Right ventricle myocardium inferior (tissue), 1 donor: ENCODE measurements around the gene REPS1. TPM values are rescaled to one million over a fixed set of nuclear protein-coding genes. Genes with fewer than 3 reads are reported as not detected.
"Not testable (repeated sequence)": the region's sequence is repeated elsewhere in the genome, so short reads cannot be mapped to it uniquely, and the experiment has no call there.

Source experiments
- ATAC-seq: fragments of 200-7000 bp; cut with Tn5 transposase; one replicate; pipeline ENCODE4 v1.9.1; 2020; ENCODE audit warnings: mild to moderate bottlenecking, moderate library complexity
- DNase-seq: peaks from one replicate; pipeline ENCODE4 v3.0.0; 2021; ENCODE audit errors: missing footprints
- intact Hi-C: fragments of 100-400 bp; cut with DNase I; formaldehyde crosslinking; loops from one replicate; pipeline ENCODE4 v1.11.0; 2022
- long read RNA-seq: library from polyadenylated mRNA; unstranded; transcript quantifications from one replicate; pipeline ENCODE4 v2.0.0, GENCODE V29; 2021
- total RNA-seq: library from RNA; stranded (reverse); fragmentation: NEBNext Ultra II Directional; extraction: Animal tissue kit (Norgen Biotek cat#: 25700); gene quantifications from one replicate; pipeline ENCODE4 v1.2.1, GENCODE V29; 2021
- donor health status: DM: no; HTN: yes; CAD: no; lungs with severe emphysema.

REPS1 gene
- total RNA-seq = 31.1 TPM
- long read RNA-seq, full-length matches to known transcripts = 28 of 41 reads
- long read RNA-seq, partial matches to known transcripts = 6 of 41 reads
- long read RNA-seq, other reads (novel, unspliced or antisense) = 7 of 41 reads

- DNase-seq (peak; percentile 97), ATAC-seq (peak; percentile 96)
- intact Hi-C loops = loop anchor here (1.0 to 5.0 kb wide), 2 partner anchors 39 to 172 kb away; partner anchors contain the start of gene ABRACL
Observed at GRCh38 chr6:138987643-138988468, at the start of gene REPS1. TSS of gene REPS1 (minus strand) at chr6:138988253. CDS start at chr6:138987682, 571 bp downstream.

GRCh38 chr6:139037490-139037889 is 49.4 kb upstream of the REPS1 start:
- DNase-seq = no peak
- intact Hi-C loops = no loop called here
- ATAC-seq = no peak

- intact Hi-C loops = no loop called here
- DNase-seq = no peak
Observed at GRCh38 chr6:139030228-139030963, 42.3 kb upstream of the REPS1 start.

GRCh38 chr6:139029470-139030227 is 41.6 kb upstream of the REPS1 start:
- DNase-seq (peak; percentile 82), ATAC-seq (peak; percentile 70)
- intact Hi-C loops = loop anchor here (5.0 to 10.0 kb wide), 2 partner anchors 42 to 85 kb away; partner anchors contain the start of gene REPS1

More at GRCh38 chr6:139030228-139030963, 42.3 kb upstream of the REPS1 start:
- no peak for ATAC-seq

GRCh38 chr6:139028658-139029469 is 40.8 kb upstream of the REPS1 start, which contains the start of gene ABRACL:
TSS of gene ABRACL (plus strand) at chr6:139028745. CDS start at chr6:139034161, 5,416 bp downstream.
- intact Hi-C loops = loop anchor here (5.0 to 10.0 kb wide), 2 partner anchors 42 to 86 kb away; partner anchors contain the start of gene REPS1
- ATAC-seq (peak; percentile 79), DNase-seq (peak; percentile 83)

GRCh38 chr6:139028215-139028657 is 40.2 kb upstream of the REPS1 start:
- ATAC-seq (no peak), DNase-seq (no peak)
- intact Hi-C loops = loop anchor here (5.0 to 10.0 kb wide), 2 partner anchors 41 to 87 kb away; partner anchors contain the start of gene REPS1

GRCh38 chr6:139027620-139028182 is 39.6 kb upstream of the REPS1 start:
- DNase-seq (no peak), ATAC-seq (no peak)
- intact Hi-C loops = loop anchor here (5.0 to 10.0 kb wide), 2 partner anchors 40 to 87 kb away; partner anchors contain the start of gene REPS1

- ATAC-seq, DNase-seq: not testable (repeated sequence)
- intact Hi-C loops = loop anchor here (5.0 to 10.0 kb wide), 2 partner anchors 38 to 89 kb away; partner anchors contain the start of gene REPS1
Observed at GRCh38 chr6:139025416-139025815, 37.4 kb upstream of the REPS1 start.

GRCh38 chr6:139020689-139021088 is 32.6 kb upstream of the REPS1 start:
- intact Hi-C loops = loop anchor here (10.0 kb wide), 1 partner anchor 94 kb away; no protein-coding TSS in a partner anchor
- no peak for DNase-seq
- ATAC-seq = no peak

GRCh38 chr6:139019722-139020121 is 31.7 kb upstream of the REPS1 start:
- ATAC-seq (no peak), DNase-seq (no peak)
- intact Hi-C loops = loop anchor here (10.0 kb wide), 1 partner anchor 95 kb away; no protein-coding TSS in a partner anchor

GRCh38 chr6:139017227-139017626 is 29.2 kb upstream of the REPS1 start:
- ATAC-seq (peak; percentile 57), DNase-seq (no peak)
- intact Hi-C loops = no loop called here

GRCh38 chr6:139016337-139017213 is 28.5 kb upstream of the REPS1 start:
- intact Hi-C loops = no loop called here
- DNase-seq (no peak), ATAC-seq (peak; percentile 51)

GRCh38 chr6:139014945-139015344 is 26.9 kb upstream of the REPS1 start:
- intact Hi-C loops = no loop called here
- DNase-seq (no peak), ATAC-seq (peak; percentile 24)

- no peak for ATAC-seq
- DNase-seq = no peak
- intact Hi-C loops = no loop called here
Observed at GRCh38 chr6:139013185-139013800, 25.2 kb upstream of the REPS1 start.

GRCh38 chr6:139011980-139012379 is 23.9 kb upstream of the REPS1 start:
- intact Hi-C loops = no loop called here
- ATAC-seq (no peak), DNase-seq (no peak)

- intact Hi-C loops = no loop called here
- ATAC-seq (no peak), DNase-seq (no peak)
Observed at GRCh38 chr6:139010674-139011073, 22.6 kb upstream of the REPS1 start.
